ENCODE data around the gene SLC17A9.

- TF ChIP-seq POLR2A (IDR thresholded peaks at IDR 0.05; ENCODE audit: low read length) (no peak), GATA1 (IDR thresholded peaks at IDR 0.05; ENCODE audit: low read depth, low read length) (no peak)
Measured at GRCh38 chr20:62951896-62952372, 575 bp upstream of the SLC17A9 start.
